HepG2 (cell line): ENCODE data around the gene C2orf81. TPM values are rescaled to one million over a fixed set of nuclear protein-coding genes. Genes with fewer than 3 reads are reported as not detected.

Experiments
- GFI1 ChIP-seq: sonication (generic); formaldehyde crosslinking; IDR thresholded peaks from 2 replicates; pipeline ENCODE4 v1.5.0; 2020; ENCODE audit warnings: missing genetic modification reagents, mild to moderate bottlenecking, borderline replicate concordance
- HOXA3 ChIP-seq: sonication (generic); formaldehyde crosslinking; IDR thresholded peaks from 2 replicates; pipeline ENCODE4 v1.5.0; 2020; ENCODE audit warnings: missing genetic modification reagents
- KDM6A ChIP-seq: IDR thresholded peaks from 2 replicates; pipeline ENCODE4 v1.6.1; 2016; ENCODE audit warnings: low read depth
- SIX4 ChIP-seq: sonication (generic); formaldehyde crosslinking; IDR thresholded peaks from 2 replicates; pipeline ENCODE4 v1.4.0; 2020; ENCODE audit warnings: missing genetic modification reagents
- STAG1 ChIP-seq: sonication (generic); formaldehyde crosslinking; IDR thresholded peaks from 2 replicates; pipeline ENCODE4 v1.4.0; 2020; ENCODE audit warnings: missing genetic modification reagents
- TEAD3 ChIP-seq: optimal IDR thresholded peaks from 2 replicates; pipeline ENCODE3; 2016; ENCODE audit warnings: borderline replicate concordance
- ZNF331 ChIP-seq: sonication (generic); formaldehyde crosslinking; IDR thresholded peaks from 2 replicates; pipeline ENCODE4 v1.4.0; 2020; ENCODE audit warnings: missing genetic modification reagents
- ZNF430 ChIP-seq: sonication (generic); formaldehyde crosslinking; IDR thresholded peaks from 2 replicates; pipeline ENCODE4 v1.9.0; 2021; ENCODE audit warnings: mild to moderate bottlenecking, missing genetic modification reagents
- ZNF44 ChIP-seq: sonication (generic); formaldehyde crosslinking; IDR thresholded peaks from 2 replicates; pipeline ENCODE4 v1.5.1; 2020; ENCODE audit warnings: mild to moderate bottlenecking, missing genetic modification reagents
- ZNF670 ChIP-seq: sonication (generic); formaldehyde crosslinking; IDR thresholded peaks from 2 replicates; pipeline ENCODE4 v1.8.0; 2022; ENCODE audit warnings: mild to moderate bottlenecking, missing genetic modification reagents, borderline replicate concordance
- polyA plus RNA-seq, 8 experiments: library from polyadenylated mRNA; depleted of rRNA in 3 of 8; stranded (reverse) in 7 of 8; unstranded in 1 of 8; fragments of >200 nt; fragmentation: Illumina TruSeq in 4 of 8; extraction: Trizol in 4 of 8; gene quantifications; 2 replicates each; pipeline versions ENCODE4 v1.2.1 to v1.2.3, GENCODE V29; 2011 to 2016; ENCODE audit warnings: low read depth in 4 of 8, missing spikeins in 1 of 8, mixed read lengths in 1 of 8; ENCODE audit not compliant: insufficient read depth in 1 of 8
- total RNA-seq, 5 experiments: library from RNA; depleted of rRNA; stranded (reverse); fragments of >200 nt; fragmentation: Illumina TruSeq; extraction: Trizol; gene quantifications; 2 replicates each; pipeline ENCODE4 v1.2.3, GENCODE V29; 2016; ENCODE audit warnings: low read depth in 1 of 5
- TF ChIP-seq, protein P1 (sequence below): sonication (generic); formaldehyde crosslinking; IDR thresholded peaks from 2 replicates; pipeline ENCODE4 v1.9.0; 2021; ENCODE audit warnings: mild to moderate bottlenecking, missing genetic modification reagents
- TF ChIP-seq, protein P2 (sequence below): IDR thresholded peaks from 2 replicates; pipeline ENCODE4 v1.6.1; 2018; ENCODE audit warnings: missing genetic modification reagents
- TF ChIP-seq, protein P3 (sequence below): sonication (generic); formaldehyde crosslinking; IDR thresholded peaks from 2 replicates; pipeline ENCODE4 v1.4.0; 2020; ENCODE audit warnings: missing genetic modification reagents
- TF ChIP-seq, protein P4 (sequence below): sonication (generic); formaldehyde crosslinking; IDR thresholded peaks from 2 replicates; pipeline ENCODE4 v1.8.1; 2023; ENCODE audit warnings: mild to moderate bottlenecking, moderate library complexity, missing genetic modification reagents

The C2orf81 gene
- total and polyA plus RNA-seq, 2 of the 13 experiments (the other 11 are each of a cell fraction or from before 2014, with no cell fraction given) = 0.15 to 0.17 TPM

DNA sequence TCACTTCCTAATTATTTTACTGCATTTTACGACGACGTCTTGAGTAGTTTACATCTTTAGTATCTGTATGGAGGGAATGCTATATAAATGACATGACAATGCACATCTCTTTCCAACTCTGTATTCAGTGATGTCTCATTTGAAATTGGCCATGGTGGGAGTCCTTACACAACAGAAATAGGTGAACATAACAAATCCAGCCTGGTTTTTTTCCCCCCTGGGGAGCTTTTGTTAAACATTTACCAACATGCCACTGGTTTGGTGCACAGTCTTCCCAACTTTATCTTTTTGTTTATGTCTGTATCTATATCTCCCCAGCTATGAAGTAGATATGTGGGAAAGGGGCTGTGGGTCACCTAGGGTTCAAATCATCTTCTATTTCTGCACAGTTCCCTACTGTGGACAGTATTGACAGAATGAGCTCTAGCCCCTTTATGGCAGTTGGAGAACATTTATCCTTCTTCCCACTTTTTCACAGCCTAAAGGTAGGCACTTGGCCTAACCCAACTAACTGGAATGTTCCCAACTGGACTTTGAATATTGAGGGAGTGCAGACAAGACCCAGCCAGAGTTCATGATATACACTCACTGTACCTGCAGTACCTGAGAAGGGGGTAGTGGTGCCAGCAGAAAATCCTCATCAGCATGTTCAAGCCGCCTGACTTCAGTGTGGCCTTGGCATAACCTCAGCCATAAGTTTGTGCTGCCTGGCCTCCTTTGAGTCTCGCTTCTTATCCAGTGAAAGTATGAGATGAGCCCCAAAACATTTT, 26.0 kb upstream of the C2orf81 start (continued):
- TF ChIP-seq KDM6A (CRISPR knock-in tag) (peak; percentile 75), TEAD3 (CRISPR knock-in tag) (peak; percentile 83), ZNF44 (CRISPR knock-in tag) (0 out of 2 replicates have a peak, but pooled peaks have one; percentile 22), HOXA3 (CRISPR knock-in tag) (peak; percentile 37; the same call in 1 of the 2 replicates), ZNF670 (no peak), STAG1 (no peak), ZNF331 (CRISPR knock-in tag) (peak; percentile 80; the same call in 1 of the 2 replicates), GFI1 (CRISPR knock-in tag) (peak; percentile 32; the same call in 1 of the 2 replicates), ZNF430 (CRISPR knock-in tag) (0 out of 2 replicates have a peak, but pooled peaks have one; percentile 22), SIX4 (0 out of 2 replicates have a peak, but pooled peaks have one; percentile 25)
- TF ChIP-seq, protein P1, sequence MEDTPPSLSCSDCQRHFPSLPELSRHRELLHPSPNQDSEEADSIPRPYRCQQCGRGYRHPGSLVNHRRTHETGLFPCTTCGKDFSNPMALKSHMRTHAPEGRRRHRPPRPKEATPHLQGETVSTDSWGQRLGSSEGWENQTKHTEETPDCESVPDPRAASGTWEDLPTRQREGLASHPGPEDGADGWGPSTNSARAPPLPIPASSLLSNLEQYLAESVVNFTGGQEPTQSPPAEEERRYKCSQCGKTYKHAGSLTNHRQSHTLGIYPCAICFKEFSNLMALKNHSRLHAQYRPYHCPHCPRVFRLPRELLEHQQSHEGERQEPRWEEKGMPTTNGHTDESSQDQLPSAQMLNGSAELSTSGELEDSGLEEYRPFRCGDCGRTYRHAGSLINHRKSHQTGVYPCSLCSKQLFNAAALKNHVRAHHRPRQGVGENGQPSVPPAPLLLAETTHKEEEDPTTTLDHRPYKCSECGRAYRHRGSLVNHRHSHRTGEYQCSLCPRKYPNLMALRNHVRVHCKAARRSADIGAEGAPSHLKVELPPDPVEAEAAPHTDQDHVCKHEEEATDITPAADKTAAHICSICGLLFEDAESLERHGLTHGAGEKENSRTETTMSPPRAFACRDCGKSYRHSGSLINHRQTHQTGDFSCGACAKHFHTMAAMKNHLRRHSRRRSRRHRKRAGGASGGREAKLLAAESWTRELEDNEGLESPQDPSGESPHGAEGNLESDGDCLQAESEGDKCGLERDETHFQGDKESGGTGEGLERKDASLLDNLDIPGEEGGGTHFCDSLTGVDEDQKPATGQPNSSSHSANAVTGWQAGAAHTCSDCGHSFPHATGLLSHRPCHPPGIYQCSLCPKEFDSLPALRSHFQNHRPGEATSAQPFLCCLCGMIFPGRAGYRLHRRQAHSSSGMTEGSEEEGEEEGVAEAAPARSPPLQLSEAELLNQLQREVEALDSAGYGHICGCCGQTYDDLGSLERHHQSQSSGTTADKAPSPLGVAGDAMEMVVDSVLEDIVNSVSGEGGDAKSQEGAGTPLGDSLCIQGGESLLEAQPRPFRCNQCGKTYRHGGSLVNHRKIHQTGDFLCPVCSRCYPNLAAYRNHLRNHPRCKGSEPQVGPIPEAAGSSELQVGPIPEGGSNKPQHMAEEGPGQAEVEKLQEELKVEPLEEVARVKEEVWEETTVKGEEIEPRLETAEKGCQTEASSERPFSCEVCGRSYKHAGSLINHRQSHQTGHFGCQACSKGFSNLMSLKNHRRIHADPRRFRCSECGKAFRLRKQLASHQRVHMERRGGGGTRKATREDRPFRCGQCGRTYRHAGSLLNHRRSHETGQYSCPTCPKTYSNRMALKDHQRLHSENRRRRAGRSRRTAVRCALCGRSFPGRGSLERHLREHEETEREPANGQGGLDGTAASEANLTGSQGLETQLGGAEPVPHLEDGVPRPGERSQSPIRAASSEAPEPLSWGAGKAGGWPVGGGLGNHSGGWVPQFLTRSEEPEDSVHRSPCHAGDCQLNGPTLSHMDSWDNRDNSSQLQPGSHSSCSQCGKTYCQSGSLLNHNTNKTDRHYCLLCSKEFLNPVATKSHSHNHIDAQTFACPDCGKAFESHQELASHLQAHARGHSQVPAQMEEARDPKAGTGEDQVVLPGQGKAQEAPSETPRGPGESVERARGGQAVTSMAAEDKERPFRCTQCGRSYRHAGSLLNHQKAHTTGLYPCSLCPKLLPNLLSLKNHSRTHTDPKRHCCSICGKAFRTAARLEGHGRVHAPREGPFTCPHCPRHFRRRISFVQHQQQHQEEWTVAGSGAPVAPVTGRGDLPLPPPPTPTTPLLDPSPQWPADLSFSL = 0 out of 2 replicates have a peak, but pooled peaks have one; percentile 25
- TF ChIP-seq, protein P2, sequence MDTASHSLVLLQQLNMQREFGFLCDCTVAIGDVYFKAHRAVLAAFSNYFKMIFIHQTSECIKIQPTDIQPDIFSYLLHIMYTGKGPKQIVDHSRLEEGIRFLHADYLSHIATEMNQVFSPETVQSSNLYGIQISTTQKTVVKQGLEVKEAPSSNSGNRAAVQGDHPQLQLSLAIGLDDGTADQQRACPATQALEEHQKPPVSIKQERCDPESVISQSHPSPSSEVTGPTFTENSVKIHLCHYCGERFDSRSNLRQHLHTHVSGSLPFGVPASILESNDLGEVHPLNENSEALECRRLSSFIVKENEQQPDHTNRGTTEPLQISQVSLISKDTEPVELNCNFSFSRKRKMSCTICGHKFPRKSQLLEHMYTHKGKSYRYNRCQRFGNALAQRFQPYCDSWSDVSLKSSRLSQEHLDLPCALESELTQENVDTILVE (CRISPR knock-in tag) = peak; percentile 68; the same call in 1 of the 2 replicates
- TF ChIP-seq, protein P3, sequence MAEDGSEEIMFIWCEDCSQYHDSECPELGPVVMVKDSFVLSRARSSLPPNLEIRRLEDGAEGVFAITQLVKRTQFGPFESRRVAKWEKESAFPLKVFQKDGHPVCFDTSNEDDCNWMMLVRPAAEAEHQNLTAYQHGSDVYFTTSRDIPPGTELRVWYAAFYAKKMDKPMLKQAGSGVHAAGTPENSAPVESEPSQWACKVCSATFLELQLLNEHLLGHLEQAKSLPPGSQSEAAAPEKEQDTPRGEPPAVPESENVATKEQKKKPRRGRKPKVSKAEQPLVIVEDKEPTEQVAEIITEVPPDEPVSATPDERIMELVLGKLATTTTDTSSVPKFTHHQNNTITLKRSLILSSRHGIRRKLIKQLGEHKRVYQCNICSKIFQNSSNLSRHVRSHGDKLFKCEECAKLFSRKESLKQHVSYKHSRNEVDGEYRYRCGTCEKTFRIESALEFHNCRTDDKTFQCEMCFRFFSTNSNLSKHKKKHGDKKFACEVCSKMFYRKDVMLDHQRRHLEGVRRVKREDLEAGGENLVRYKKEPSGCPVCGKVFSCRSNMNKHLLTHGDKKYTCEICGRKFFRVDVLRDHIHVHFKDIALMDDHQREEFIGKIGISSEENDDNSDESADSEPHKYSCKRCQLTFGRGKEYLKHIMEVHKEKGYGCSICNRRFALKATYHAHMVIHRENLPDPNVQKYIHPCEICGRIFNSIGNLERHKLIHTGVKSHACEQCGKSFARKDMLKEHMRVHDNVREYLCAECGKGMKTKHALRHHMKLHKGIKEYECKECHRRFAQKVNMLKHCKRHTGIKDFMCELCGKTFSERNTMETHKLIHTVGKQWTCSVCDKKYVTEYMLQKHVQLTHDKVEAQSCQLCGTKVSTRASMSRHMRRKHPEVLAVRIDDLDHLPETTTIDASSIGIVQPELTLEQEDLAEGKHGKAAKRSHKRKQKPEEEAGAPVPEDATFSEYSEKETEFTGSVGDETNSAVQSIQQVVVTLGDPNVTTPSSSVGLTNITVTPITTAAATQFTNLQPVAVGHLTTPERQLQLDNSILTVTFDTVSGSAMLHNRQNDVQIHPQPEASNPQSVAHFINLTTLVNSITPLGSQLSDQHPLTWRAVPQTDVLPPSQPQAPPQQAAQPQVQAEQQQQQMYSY = no peak
- TF ChIP-seq, protein P4, sequence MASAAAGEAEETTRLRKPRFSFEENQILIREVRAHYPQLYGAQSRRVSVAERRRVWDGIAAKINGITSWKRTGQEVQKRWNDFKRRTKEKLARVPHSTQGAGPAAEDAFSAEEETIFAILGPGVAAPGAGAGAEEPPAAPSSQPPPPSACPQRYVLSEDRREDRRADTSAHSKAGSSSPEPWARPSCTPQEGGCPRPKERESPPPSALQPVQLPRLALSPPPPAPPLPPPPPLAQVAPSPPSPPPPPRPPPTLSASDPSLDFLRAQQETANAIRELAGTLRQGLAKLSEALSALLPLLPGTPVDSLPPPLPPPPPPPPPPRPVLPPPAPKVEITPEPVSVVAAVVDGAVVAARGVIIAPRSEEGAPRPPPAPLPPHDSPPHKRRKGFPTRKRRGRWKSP (CRISPR knock-in tag) = no peak
